ENCODE measurements around the gene COX19. TPM values are rescaled to one million over a fixed set of nuclear protein-coding genes. Genes with fewer than 3 reads are reported as not detected.

The COX19 gene
- total RNA-seq, 1 experiment from 2014 or later = 37.4 TPM

DNA sequence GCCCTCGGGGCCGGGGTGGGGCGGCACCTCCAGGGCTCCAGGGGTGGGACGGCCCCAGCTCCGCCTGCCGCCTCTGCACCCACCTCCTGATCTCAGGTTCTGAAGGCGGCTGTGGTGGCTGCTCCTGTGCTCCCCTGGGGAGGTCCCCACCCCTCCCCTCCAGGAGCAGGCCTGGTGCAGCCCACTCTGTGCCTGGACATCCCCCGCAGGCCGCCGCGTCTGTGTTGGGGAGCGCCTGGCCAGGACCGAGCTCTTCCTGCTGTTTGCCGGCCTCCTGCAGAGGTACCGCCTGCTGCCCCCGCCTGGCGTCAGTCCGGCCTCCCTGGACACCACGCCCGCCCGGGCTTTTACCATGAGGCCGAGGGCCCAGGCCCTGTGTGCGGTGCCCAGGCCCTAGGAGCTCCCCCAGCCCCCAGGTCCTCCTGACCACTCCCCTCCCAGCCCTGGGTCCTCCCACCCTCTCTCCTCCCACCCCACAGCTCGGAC, 13.1 kb upstream of the COX19 start:
- H3K27me3 Mint-ChIP-seq (ENCODE audit: unreplicated experiment) = no peaks in the 10 kb centered on the region
- TF ChIP-seq, protein P1, sequence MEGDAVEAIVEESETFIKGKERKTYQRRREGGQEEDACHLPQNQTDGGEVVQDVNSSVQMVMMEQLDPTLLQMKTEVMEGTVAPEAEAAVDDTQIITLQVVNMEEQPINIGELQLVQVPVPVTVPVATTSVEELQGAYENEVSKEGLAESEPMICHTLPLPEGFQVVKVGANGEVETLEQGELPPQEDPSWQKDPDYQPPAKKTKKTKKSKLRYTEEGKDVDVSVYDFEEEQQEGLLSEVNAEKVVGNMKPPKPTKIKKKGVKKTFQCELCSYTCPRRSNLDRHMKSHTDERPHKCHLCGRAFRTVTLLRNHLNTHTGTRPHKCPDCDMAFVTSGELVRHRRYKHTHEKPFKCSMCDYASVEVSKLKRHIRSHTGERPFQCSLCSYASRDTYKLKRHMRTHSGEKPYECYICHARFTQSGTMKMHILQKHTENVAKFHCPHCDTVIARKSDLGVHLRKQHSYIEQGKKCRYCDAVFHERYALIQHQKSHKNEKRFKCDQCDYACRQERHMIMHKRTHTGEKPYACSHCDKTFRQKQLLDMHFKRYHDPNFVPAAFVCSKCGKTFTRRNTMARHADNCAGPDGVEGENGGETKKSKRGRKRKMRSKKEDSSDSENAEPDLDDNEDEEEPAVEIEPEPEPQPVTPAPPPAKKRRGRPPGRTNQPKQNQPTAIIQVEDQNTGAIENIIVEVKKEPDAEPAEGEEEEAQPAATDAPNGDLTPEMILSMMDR (IDR thresholded peaks at IDR 0.05; ENCODE audit: unreplicated experiment) = no peak
- H3K36me3 Mint-ChIP-seq (ENCODE audit: insufficient read depth, unreplicated experiment) = peaks cover 45% of the 10 kb centered on the region
- peak; percentile 58 for DNase-seq
- no peak overlapping the region for H3K27ac Mint-ChIP-seq (ENCODE audit: unreplicated experiment)
- no peaks in the 10 kb centered on the region for H3K9me3 Mint-ChIP-seq (ENCODE audit: low read depth, unreplicated experiment)
- H3K4me3 Mint-ChIP-seq (ENCODE audit: low read depth, unreplicated experiment) = peak overlapping the region; percentile 52
- intact Hi-C loops (cut with micrococcal nuclease; ENCODE audit: unreplicated experiment) = no loop called here
- CTCF ChIA-PET = interaction anchor here (1.1 to 1.6 kb wide), 2 partner anchors 11 to 35 kb away, joined by 4 to 6 read pairs; partner anchors contain the start of gene ADAP1
- BruUV-seq (replicated peaks) = no TSS peak
- H3K4me1 Mint-ChIP-seq (ENCODE audit: low read depth, unreplicated experiment) = peaks cover 31% of the 10 kb centered on the region

DNA sequence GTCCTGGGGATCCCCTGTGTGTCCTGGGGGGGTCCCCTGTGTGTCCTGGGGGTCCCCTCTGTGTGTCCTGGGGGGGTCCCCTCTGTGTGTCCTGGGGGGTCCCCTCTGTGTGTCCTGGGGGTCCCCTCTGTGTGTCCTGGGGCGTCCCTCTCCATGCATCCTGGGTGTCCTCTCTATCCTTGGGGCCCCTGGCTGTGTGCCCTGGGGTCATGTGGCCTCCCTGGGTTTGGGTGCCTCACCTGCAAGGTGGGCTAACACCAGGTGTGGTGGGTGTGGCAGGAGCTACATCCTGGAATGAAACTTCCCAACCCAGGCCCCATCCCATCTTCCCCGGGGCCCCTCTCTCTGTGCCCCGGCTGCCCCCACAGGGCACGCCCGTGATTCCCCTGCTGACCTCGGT, 12.6 kb upstream of the COX19 start:
- no peaks in the 10 kb centered on the region for H3K9me3 Mint-ChIP-seq (ENCODE audit: low read depth, unreplicated experiment)
- TF ChIP-seq, protein P1 (IDR thresholded peaks at IDR 0.05; ENCODE audit: unreplicated experiment) = no peak
- intact Hi-C loops (cut with micrococcal nuclease; ENCODE audit: unreplicated experiment) = no loop called here
- no TSS peak for BruUV-seq (replicated peaks)
- H3K27ac Mint-ChIP-seq (ENCODE audit: unreplicated experiment) = no peak overlapping the region
- H3K4me1 Mint-ChIP-seq (ENCODE audit: low read depth, unreplicated experiment) = peaks cover 25% of the 10 kb centered on the region
- DNase-seq = no peak
- no peaks in the 10 kb centered on the region for H3K27me3 Mint-ChIP-seq (ENCODE audit: unreplicated experiment)
- peak overlapping the region; percentile 52 for H3K4me3 Mint-ChIP-seq (ENCODE audit: low read depth, unreplicated experiment)
- H3K36me3 Mint-ChIP-seq (ENCODE audit: insufficient read depth, unreplicated experiment) = peaks cover 40% of the 10 kb centered on the region
- CTCF ChIA-PET = interaction anchor here (1.1 to 1.6 kb wide), 2 partner anchors 10 to 34 kb away, joined by 4 to 6 read pairs; partner anchors contain the start of gene ADAP1

DNA sequence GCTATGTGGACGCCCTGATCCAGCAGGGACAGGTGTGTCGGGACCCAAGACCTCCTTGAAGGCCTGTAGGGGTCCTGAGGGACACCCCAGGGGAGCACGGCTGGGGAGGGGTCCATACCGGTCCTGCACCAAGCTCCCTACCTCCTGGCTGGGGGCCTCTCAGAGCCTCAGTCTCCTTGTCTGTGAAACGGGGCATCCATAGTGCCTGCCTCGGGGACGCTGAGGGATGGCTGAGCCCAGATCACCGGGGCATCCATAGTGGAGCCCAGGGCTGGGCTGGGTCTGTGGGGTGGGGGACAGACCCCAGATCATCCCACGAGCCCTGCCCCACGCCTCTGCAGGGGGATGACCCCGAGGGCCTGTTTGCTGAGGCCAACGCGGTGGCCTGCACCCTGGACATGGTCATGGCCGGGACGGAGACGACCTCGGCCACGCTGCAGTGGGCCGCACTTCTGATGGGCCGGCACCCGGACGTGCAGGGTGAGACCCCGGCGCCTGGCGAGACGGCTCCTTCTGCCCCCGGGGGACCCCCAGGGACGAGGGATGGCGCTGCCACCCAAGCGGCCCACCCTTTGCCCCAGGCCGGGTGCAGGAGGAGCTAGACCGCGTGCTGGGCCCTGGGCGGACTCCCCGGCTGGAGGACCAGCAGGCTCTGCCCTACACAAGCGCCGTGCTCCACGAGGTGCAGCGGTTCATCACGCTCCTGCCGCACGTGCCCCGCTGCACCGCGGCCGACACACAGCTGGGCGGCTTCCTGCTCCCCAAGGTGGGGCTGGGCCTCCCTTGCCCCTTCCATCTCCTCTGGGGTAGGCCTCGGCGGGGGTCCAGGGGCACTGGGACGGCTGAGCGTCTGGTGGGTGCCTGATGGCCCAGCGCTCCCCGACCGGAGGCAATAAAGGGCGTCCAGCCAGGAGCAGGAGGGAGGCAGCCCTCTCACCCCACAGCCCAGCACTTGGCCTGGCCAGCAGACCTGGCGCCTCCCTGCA, 11.7 kb upstream of the COX19 start:
- no TSS peak for BruUV-seq (replicated peaks)
- peaks cover 22% of the 10 kb centered on the region for H3K4me1 Mint-ChIP-seq (ENCODE audit: low read depth, unreplicated experiment)
- no peak for DNase-seq
- no peaks in the 10 kb centered on the region for H3K9me3 Mint-ChIP-seq (ENCODE audit: low read depth, unreplicated experiment)
- H3K36me3 Mint-ChIP-seq (ENCODE audit: insufficient read depth, unreplicated experiment) = peaks cover 36% of the 10 kb centered on the region
- no peaks in the 10 kb centered on the region for H3K27me3 Mint-ChIP-seq (ENCODE audit: unreplicated experiment)
- intact Hi-C loops (cut with micrococcal nuclease; ENCODE audit: unreplicated experiment) = no loop called here
- TF ChIP-seq, protein P1 (IDR thresholded peaks at IDR 0.05; ENCODE audit: unreplicated experiment) = no peak
- CTCF ChIA-PET = interaction anchor here (1.6 to 1.7 kb wide), 2 partner anchors 33 to 34 kb away, joined by 4 read pairs; partner anchors contain the start of gene ADAP1
- peak overlapping the region; percentile 52 for H3K4me3 Mint-ChIP-seq (ENCODE audit: low read depth, unreplicated experiment)
- H3K27ac Mint-ChIP-seq (ENCODE audit: unreplicated experiment) = peak overlapping the region; percentile 13

DNA sequence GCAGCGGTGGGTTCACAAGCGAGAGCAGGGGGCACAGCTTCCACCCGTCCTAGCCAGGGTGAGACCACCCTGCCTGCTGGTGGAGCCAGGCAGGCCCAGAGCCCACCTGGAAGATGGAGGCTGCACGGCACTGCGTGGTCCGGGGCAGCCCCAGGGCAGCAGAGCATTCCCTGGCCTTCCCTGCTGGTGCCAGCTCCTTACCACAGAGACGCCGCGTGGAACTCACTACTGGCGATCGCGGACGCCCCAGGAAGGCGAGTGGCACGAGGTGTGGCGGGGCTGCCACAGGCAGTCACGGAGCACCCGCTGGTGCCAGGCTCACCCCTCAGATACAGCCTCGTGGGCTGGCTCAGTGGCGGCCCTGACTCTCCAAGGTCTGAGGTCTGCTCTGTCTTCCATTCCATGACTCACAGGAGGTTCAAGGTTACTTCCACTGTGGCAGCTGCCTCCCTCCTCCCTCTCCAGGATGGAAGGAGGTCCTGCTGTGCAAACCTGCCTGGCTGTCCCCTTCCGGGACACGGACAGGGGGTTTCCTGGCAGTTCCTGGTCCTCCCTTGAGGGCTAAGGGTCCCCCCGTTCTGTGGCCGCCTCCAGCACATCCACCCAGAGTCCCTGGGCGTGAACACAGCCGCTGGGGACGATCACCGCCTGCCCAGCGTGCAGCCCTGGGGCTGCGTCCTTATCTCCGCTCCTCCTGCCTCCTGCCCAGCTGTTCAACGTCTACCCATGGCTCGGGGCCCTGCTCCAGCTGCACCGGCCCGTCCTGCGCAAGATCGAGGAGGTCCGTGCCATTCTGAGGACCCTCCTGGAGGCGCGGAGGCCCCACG, 10.8 kb upstream of the COX19 start:
- BruUV-seq (replicated peaks) = no TSS peak
- peak; percentile 45 for DNase-seq
- Mint-ChIP-seq H3K27me3 (ENCODE audit: unreplicated experiment) (no peaks in the 10 kb centered on the region), H3K27ac (ENCODE audit: unreplicated experiment) (peak overlapping the region; percentile 13), H3K36me3 (ENCODE audit: insufficient read depth, unreplicated experiment) (peaks cover 31% of the 10 kb centered on the region), H3K9me3 (ENCODE audit: low read depth, unreplicated experiment) (no peaks in the 10 kb centered on the region), H3K4me1 (ENCODE audit: low read depth, unreplicated experiment) (peaks cover 22% of the 10 kb centered on the region), H3K4me3 (ENCODE audit: low read depth, unreplicated experiment) (peak overlapping the region; percentile 7)
- intact Hi-C loops (cut with micrococcal nuclease; ENCODE audit: unreplicated experiment) = no loop called here
- TF ChIP-seq, protein P1 (IDR thresholded peaks at IDR 0.05; ENCODE audit: unreplicated experiment) = no peak
- CTCF ChIA-PET = interaction anchor here (1.7 kb wide), 1 partner anchor 32 kb away, joined by 4 read pairs; no protein-coding TSS in a partner anchor
